HEK293 (cell line): Measurements from ENCODE around the gene CASP7.
A peak's percentile ranks its signal among the peaks of the same experiment; 100 is the strongest.

Experiments used
- BCL11A ChIP-seq: fragments of 450-650 bp; formaldehyde crosslinking; IDR thresholded peaks from 2 replicates; pipeline ENCODE4 v1.5.1; 2016; ENCODE audit warnings: low read depth, missing biosample characterization, missing genetic modification characterization
- GFI1B ChIP-seq: fragments of 450-650 bp; formaldehyde crosslinking; IDR thresholded peaks from 2 replicates; pipeline ENCODE4 v1.5.1; 2016; ENCODE audit warnings: missing biosample characterization, missing genetic modification characterization
- PRDM1 ChIP-seq: fragments of 450-650 bp; formaldehyde crosslinking; IDR thresholded peaks from 2 replicates; pipeline ENCODE4; 2016; ENCODE audit warnings: missing biosample characterization, missing genetic modification characterization
- YY1 ChIP-seq: fragments of 450-650 bp; formaldehyde crosslinking; IDR thresholded peaks from 2 replicates; pipeline ENCODE4 v1.5.1; 2018; ENCODE audit warnings: missing biosample characterization, missing genetic modification characterization
- ZBTB17 ChIP-seq: fragments of 450-650 bp; formaldehyde crosslinking; IDR thresholded peaks from 2 replicates; pipeline ENCODE4 v1.5.1; 2016; ENCODE audit warnings: missing biosample characterization, missing genetic modification characterization
- ZBTB20 ChIP-seq: fragments of 450-650 bp; formaldehyde crosslinking; IDR thresholded peaks from 2 replicates; pipeline ENCODE4 v1.5.1; 2016; ENCODE audit warnings: missing biosample characterization, missing genetic modification characterization
- ZBTB21 ChIP-seq: fragments of 450-650 bp; formaldehyde crosslinking; IDR thresholded peaks from 2 replicates; pipeline ENCODE4 v1.5.1; 2017; ENCODE audit warnings: missing biosample characterization, missing genetic modification characterization
- ZNF10 ChIP-seq: fragments of 450-650 bp; formaldehyde crosslinking; IDR thresholded peaks from 2 replicates; pipeline ENCODE4 v1.5.1; 2017; ENCODE audit warnings: missing biosample characterization, missing genetic modification characterization
- ZNF140 ChIP-seq: fragments of 450-650 bp; formaldehyde crosslinking; IDR thresholded peaks from 2 replicates; pipeline ENCODE4 v1.5.1; 2016; ENCODE audit warnings: missing biosample characterization, missing genetic modification characterization
- ZNF157 ChIP-seq: fragments of 450-650 bp; formaldehyde crosslinking; IDR thresholded peaks from 2 replicates; pipeline ENCODE4 v1.5.1; 2016; ENCODE audit warnings: missing biosample characterization, missing genetic modification characterization
- ZNF266 ChIP-seq: fragments of 450-650 bp; formaldehyde crosslinking; IDR thresholded peaks from 2 replicates; pipeline ENCODE4 v1.5.1; 2016; ENCODE audit warnings: missing biosample characterization, missing genetic modification characterization, low read depth
- ZNF311 ChIP-seq: fragments of 450-650 bp; formaldehyde crosslinking; IDR thresholded peaks from 2 replicates; pipeline ENCODE4 v1.5.1; 2017; ENCODE audit warnings: missing biosample characterization, missing genetic modification characterization, borderline replicate concordance
- ZNF37A ChIP-seq: fragments of 450-650 bp; IDR thresholded peaks from 2 replicates; pipeline ENCODE4 v1.5.1; 2018; ENCODE audit warnings: missing biosample characterization, missing genetic modification characterization
- ZNF426 ChIP-seq: fragments of 450-650 bp; formaldehyde crosslinking; IDR thresholded peaks from 2 replicates; pipeline ENCODE4 v1.5.1; 2017; ENCODE audit warnings: missing biosample characterization, missing genetic modification characterization, mild to moderate bottlenecking, inconsistent platforms, moderate library complexity
- ZNF707 ChIP-seq: fragments of 450-650 bp; formaldehyde crosslinking; IDR thresholded peaks from 2 replicates; pipeline ENCODE4 v1.5.1; 2016; ENCODE audit warnings: missing biosample characterization, missing genetic modification characterization
- ZNF76 ChIP-seq: fragments of 450-650 bp; formaldehyde crosslinking; IDR thresholded peaks from 2 replicates; pipeline ENCODE4; 2016; ENCODE audit warnings: low read depth, missing biosample characterization, missing genetic modification characterization, borderline replicate concordance
- ZNF791 ChIP-seq: fragments of 450-650 bp; formaldehyde crosslinking; IDR thresholded peaks from 2 replicates; pipeline ENCODE4 v1.5.1; 2016; ENCODE audit warnings: missing biosample characterization, missing genetic modification characterization
- ZNF843 ChIP-seq: fragments of 450-650 bp; formaldehyde crosslinking; IDR thresholded peaks from 2 replicates; pipeline ENCODE4 v1.5.1; 2016; ENCODE audit warnings: missing biosample characterization, missing genetic modification characterization
- TF ChIP-seq, protein P1 (sequence below): fragments of 450-650 bp; formaldehyde crosslinking; IDR thresholded peaks from 2 replicates; pipeline ENCODE4 v1.5.1; 2016; ENCODE audit warnings: missing biosample characterization, missing genetic modification characterization
- TF ChIP-seq, protein P2 (sequence below): fragments of 450-650 bp; formaldehyde crosslinking; optimal IDR thresholded peaks from 2 replicates; pipeline ENCODE3; 2016; ENCODE audit warnings: missing biosample characterization, mild to moderate bottlenecking, missing genetic modification characterization
- TF ChIP-seq, protein P3 (sequence below): fragments of 450-650 bp; formaldehyde crosslinking; IDR thresholded peaks from 2 replicates; pipeline ENCODE4 v1.5.1; 2016; ENCODE audit warnings: missing biosample characterization, missing genetic modification characterization
- TF ChIP-seq, protein P4 (sequence below): fragments of 450-650 bp; formaldehyde crosslinking; IDR thresholded peaks from 2 replicates; pipeline ENCODE4 v1.5.1; 2016; ENCODE audit warnings: missing biosample characterization, missing genetic modification characterization
- TF ChIP-seq, protein P5 (sequence below): fragments of 450-650 bp; formaldehyde crosslinking; IDR thresholded peaks from 2 replicates; pipeline ENCODE4 v1.5.1; 2016; ENCODE audit warnings: missing biosample characterization, missing genetic modification characterization
- TF ChIP-seq, protein P6 (sequence below): fragments of 450-650 bp; formaldehyde crosslinking; conservative IDR thresholded peaks from 2 replicates; pipeline ENCODE4 v1.5.1; 2016; ENCODE audit warnings: low read depth, missing biosample characterization, missing genetic modification characterization

Gene CASP7

DNA sequence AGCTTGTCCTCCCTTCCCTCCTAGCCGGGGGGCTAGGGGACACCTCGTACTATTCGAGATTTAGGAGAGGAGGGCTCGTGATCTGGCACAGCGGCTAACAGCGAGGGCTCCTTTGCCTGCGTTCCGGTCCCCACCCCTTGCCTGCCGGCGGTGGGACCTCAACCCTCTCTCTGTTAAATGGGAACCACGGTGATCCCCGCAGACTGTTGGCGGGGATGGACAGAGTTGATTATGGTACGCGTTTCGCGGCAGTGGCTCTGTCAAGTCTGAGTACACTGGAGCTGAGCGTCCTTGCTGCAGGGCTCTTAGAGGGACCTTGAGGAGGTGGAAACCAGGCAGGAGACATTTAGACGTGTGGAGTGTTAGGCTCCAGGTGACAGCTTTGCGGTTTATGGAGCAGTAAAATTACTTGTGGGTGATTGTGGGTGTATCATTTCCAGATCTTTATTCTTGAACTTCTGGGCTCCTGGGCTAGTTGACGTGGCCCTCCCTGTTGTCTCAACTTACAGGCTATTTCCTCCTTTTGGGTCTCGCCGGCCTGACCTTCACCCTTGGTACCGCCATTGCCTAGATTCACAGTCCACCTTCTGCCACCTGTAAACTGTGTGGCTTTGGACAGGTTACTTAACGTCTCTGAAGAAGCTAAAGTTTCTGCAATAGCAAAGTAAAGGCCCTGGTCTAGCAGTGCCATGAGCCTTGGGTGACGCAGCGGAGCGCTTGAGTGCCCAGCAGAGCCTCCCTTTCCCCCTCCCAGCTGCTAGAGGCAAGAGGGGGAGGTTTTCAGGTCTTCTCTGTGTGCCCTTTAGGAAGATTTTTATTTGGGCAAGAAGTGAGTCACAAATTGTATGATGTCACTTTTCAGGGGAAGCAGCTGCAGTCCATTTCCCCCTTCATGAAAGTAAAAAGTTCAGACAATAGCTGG lies 739 bp downstream of the CASP7 start (continued):
- TF ChIP-seq, protein P1, sequence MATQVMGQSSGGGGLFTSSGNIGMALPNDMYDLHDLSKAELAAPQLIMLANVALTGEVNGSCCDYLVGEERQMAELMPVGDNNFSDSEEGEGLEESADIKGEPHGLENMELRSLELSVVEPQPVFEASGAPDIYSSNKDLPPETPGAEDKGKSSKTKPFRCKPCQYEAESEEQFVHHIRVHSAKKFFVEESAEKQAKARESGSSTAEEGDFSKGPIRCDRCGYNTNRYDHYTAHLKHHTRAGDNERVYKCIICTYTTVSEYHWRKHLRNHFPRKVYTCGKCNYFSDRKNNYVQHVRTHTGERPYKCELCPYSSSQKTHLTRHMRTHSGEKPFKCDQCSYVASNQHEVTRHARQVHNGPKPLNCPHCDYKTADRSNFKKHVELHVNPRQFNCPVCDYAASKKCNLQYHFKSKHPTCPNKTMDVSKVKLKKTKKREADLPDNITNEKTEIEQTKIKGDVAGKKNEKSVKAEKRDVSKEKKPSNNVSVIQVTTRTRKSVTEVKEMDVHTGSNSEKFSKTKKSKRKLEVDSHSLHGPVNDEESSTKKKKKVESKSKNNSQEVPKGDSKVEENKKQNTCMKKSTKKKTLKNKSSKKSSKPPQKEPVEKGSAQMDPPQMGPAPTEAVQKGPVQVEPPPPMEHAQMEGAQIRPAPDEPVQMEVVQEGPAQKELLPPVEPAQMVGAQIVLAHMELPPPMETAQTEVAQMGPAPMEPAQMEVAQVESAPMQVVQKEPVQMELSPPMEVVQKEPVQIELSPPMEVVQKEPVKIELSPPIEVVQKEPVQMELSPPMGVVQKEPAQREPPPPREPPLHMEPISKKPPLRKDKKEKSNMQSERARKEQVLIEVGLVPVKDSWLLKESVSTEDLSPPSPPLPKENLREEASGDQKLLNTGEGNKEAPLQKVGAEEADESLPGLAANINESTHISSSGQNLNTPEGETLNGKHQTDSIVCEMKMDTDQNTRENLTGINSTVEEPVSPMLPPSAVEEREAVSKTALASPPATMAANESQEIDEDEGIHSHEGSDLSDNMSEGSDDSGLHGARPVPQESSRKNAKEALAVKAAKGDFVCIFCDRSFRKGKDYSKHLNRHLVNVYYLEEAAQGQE (tag by site-specific recombination) = no peak
- no peak for TF ChIP-seq ZNF157
- no peak for TF ChIP-seq ZNF311
- TF ChIP-seq ZNF37A = no peak
- TF ChIP-seq, protein P2, sequence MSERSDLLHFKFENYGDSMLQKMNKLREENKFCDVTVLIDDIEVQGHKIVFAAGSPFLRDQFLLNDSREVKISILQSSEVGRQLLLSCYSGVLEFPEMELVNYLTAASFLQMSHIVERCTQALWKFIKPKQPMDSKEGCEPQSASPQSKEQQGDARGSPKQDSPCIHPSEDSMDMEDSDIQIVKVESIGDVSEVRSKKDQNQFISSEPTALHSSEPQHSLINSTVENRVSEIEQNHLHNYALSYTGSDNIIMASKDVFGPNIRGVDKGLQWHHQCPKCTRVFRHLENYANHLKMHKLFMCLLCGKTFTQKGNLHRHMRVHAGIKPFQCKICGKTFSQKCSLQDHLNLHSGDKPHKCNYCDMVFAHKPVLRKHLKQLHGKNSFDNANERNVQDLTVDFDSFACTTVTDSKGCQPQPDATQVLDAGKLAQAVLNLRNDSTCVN (tag by site-specific recombination) = no peak
- TF ChIP-seq ZNF426 (tag by site-specific recombination) = no peak
- TF ChIP-seq ZBTB17 = no peak
- TF ChIP-seq, protein P3, sequence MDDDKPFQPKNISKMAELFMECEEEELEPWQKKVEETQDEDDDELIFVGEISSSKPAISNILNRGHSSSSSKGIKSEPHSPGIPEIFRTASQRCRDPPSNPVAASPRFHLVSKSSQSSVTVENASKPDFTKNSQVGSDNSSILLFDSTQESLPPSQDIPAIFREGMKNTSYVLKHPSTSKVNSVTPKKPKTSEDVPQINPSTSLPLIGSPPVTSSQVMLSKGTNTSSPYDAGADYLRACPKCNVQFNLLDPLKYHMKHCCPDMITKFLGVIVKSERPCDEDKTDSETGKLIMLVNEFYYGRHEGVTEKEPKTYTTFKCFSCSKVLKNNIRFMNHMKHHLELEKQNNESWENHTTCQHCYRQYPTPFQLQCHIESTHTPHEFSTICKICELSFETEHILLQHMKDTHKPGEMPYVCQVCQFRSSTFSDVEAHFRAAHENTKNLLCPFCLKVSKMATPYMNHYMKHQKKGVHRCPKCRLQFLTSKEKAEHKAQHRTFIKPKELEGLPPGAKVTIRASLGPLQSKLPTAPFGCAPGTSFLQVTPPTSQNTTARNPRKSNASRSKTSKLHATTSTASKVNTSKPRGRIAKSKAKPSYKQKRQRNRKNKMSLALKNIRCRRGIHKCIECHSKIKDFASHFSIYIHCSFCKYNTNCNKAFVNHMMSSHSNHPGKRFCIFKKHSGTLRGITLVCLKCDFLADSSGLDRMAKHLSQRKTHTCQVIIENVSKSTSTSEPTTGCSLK (tag by site-specific recombination) = no peak
- TF ChIP-seq, protein P4, sequence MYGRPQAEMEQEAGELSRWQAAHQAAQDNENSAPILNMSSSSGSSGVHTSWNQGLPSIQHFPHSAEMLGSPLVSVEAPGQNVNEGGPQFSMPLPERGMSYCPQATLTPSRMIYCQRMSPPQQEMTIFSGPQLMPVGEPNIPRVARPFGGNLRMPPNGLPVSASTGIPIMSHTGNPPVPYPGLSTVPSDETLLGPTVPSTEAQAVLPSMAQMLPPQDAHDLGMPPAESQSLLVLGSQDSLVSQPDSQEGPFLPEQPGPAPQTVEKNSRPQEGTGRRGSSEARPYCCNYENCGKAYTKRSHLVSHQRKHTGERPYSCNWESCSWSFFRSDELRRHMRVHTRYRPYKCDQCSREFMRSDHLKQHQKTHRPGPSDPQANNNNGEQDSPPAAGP (tag by site-specific recombination) = no peak
- TF ChIP-seq ZNF266 (tag by site-specific recombination) = no peak
- no peak for TF ChIP-seq YY1 (tag by site-specific recombination)
- no peak for TF ChIP-seq ZNF843 (tag by site-specific recombination)
- TF ChIP-seq ZBTB20 (tag by site-specific recombination) = no peak
- no peak; the same call in 1 of the 2 replicates for TF ChIP-seq BCL11A (tag by site-specific recombination)
- TF ChIP-seq, protein P5, sequence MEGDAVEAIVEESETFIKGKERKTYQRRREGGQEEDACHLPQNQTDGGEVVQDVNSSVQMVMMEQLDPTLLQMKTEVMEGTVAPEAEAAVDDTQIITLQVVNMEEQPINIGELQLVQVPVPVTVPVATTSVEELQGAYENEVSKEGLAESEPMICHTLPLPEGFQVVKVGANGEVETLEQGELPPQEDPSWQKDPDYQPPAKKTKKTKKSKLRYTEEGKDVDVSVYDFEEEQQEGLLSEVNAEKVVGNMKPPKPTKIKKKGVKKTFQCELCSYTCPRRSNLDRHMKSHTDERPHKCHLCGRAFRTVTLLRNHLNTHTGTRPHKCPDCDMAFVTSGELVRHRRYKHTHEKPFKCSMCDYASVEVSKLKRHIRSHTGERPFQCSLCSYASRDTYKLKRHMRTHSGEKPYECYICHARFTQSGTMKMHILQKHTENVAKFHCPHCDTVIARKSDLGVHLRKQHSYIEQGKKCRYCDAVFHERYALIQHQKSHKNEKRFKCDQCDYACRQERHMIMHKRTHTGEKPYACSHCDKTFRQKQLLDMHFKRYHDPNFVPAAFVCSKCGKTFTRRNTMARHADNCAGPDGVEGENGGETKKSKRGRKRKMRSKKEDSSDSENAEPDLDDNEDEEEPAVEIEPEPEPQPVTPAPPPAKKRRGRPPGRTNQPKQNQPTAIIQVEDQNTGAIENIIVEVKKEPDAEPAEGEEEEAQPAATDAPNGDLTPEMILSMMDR (tag by site-specific recombination) = no peak
- TF ChIP-seq, protein P6, sequence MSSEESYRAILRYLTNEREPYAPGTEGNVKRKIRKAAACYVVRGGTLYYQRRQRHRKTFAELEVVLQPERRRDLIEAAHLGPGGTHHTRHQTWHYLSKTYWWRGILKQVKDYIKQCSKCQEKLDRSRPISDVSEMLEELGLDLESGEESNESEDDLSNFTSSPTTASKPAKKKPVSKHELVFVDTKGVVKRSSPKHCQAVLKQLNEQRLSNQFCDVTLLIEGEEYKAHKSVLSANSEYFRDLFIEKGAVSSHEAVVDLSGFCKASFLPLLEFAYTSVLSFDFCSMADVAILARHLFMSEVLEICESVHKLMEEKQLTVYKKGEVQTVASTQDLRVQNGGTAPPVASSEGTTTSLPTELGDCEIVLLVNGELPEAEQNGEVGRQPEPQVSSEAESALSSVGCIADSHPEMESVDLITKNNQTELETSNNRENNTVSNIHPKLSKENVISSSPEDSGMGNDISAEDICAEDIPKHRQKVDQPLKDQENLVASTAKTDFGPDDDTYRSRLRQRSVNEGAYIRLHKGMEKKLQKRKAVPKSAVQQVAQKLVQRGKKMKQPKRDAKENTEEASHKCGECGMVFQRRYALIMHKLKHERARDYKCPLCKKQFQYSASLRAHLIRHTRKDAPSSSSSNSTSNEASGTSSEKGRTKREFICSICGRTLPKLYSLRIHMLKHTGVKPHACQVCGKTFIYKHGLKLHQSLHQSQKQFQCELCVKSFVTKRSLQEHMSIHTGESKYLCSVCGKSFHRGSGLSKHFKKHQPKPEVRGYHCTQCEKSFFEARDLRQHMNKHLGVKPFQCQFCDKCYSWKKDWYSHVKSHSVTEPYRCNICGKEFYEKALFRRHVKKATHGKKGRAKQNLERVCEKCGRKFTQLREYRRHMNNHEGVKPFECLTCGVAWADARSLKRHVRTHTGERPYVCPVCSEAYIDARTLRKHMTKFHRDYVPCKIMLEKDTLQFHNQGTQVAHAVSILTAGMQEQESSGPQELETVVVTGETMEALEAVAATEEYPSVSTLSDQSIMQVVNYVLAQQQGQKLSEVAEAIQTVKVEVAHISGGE (tag by site-specific recombination) = no peak; the same call in 1 of the 2 replicates
- TF ChIP-seq ZBTB21 = peak; percentile 77
- no peak for TF ChIP-seq GFI1B
- TF ChIP-seq ZNF791 (tag by site-specific recombination) = no peak
- TF ChIP-seq ZNF10 = no peak
- TF ChIP-seq ZNF140 (tag by site-specific recombination) = no peak
- TF ChIP-seq ZNF707 (tag by site-specific recombination) = no peak
- peak; percentile 61 for TF ChIP-seq PRDM1
- 0 out of 2 replicates have a peak, but pooled peaks have one; percentile 21 for TF ChIP-seq ZNF76 (tag by site-specific recombination)
